ENCODE measurements around the gene SPATS2.

DNA sequence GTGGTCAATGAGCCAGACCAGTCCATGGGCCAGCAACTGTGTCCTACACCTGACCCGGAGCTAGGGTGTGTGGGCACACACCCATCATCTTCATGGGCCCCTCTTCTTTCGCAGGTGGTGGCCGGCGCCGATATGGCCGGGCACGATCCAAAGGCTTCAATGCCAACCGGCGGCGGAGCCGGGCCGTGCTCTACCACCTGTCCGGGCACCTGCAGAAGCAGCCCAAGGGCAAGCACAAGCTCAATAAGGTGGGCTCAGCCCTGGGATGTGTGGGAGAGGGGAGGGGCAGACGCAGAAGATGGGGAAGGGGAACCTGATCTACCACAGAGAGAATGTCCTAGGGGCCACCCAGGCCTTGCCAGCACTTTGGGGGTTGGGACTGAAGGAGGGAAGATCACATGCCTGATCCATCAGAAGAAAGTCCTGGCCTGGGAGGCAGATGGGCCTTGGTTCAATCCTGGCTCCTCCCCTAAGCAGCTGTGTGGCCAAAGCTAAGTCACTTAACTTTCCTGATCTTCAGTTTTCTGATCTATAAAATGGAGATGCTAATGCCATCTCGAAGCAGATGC lies 175.4 kb downstream of the SPATS2 start:
- TF ChIP-seq FOXA1 (IDR thresholded peaks at IDR 0.05) (no peak), SP1 (IDR thresholded peaks at IDR 0.05) (no peak), BHLHE40 (IDR thresholded peaks at IDR 0.05; ENCODE audit: borderline replicate concordance) (no peak), CTBP1 (IDR thresholded peaks at IDR 0.05; ENCODE audit: borderline replicate concordance) (no peak), FOXM1 (IDR thresholded peaks at IDR 0.05; ENCODE audit: borderline replicate concordance) (no peak), ARNT (IDR thresholded peaks at IDR 0.05) (no peak), TARDBP (IDR thresholded peaks at IDR 0.05) (no peak), LEF1 (IDR thresholded peaks at IDR 0.05; ENCODE audit: borderline replicate concordance) (no peak), L3MBTL2 (conservative IDR thresholded peaks at IDR 0.05) (no peak), SUZ12 (IDR thresholded peaks at IDR 0.05) (no peak), HDGF (IDR thresholded peaks at IDR 0.05; ENCODE audit: borderline replicate concordance) (no peak), ELF4 (IDR thresholded peaks at IDR 0.05) (no peak), ZNF384 (IDR thresholded peaks at IDR 0.05) (no peak)
- TF ChIP-seq, protein P1, sequence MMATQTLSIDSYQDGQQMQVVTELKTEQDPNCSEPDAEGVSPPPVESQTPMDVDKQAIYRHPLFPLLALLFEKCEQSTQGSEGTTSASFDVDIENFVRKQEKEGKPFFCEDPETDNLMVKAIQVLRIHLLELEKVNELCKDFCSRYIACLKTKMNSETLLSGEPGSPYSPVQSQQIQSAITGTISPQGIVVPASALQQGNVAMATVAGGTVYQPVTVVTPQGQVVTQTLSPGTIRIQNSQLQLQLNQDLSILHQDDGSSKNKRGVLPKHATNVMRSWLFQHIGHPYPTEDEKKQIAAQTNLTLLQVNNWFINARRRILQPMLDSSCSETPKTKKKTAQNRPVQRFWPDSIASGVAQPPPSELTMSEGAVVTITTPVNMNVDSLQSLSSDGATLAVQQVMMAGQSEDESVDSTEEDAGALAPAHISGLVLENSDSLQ (IDR thresholded peaks at IDR 0.05) = no peak

Measured in HEK293T (cell line).